ENCODE measurements around the gene DLGAP5. TPM values are rescaled to one million over a fixed set of nuclear protein-coding genes. Genes with fewer than 3 reads are reported as not detected.

The DLGAP5 gene
- total and polyA plus RNA-seq, 2 donors (not counting 1 experiment from before 2014, with no cell fraction given) = 8.1 to 10.5 TPM

DNA sequence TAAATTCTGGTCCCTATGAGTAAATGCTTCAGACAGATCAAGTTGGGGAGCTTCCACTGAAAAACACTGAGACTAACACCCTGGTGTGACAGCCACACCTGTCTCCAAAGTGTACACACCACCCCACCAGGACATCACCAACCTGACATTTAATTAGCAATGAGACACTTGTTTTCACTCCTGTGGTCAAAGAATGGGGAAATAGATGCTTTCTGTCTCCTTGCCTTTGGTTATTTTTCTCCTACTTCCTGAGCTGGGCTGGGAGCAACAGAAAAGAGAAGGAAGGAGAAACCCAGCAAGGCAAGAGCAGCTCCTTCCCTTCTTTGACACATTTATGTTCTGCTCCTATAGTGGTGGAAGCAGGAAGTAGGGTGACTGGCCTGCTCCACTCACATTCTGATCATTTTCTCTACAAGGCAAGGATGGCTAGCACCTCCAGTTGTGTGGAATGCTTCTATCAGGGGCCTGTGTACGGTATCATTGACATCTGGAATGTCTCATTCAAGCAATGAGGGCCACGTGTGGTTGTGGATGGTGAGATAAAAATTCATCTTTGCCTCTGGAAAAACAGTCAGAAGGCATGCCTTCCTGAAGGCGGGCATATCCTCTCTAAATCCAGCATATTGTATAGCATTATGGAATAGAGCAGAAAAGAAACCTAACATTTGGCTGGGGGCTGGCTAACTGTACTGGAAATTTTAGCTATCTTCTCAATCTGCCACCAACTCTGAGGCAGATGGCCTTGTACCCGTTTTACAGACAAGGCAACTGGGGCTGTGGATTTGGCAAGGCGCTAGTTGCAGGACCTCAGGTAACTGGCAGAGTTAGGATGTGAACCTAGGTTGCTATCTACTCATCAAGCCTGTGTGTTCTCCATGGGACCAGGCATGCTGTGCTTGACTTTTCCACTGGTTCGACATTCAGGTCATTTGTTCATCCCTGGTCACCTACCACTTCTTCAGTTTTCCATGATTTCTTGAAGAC, 87.1 kb downstream of the DLGAP5 start:
- no peak overlapping the region for H3K9ac ChIP-seq (ENCODE audit: insufficient read depth, low read length)
- TF ChIP-seq, protein P1, sequence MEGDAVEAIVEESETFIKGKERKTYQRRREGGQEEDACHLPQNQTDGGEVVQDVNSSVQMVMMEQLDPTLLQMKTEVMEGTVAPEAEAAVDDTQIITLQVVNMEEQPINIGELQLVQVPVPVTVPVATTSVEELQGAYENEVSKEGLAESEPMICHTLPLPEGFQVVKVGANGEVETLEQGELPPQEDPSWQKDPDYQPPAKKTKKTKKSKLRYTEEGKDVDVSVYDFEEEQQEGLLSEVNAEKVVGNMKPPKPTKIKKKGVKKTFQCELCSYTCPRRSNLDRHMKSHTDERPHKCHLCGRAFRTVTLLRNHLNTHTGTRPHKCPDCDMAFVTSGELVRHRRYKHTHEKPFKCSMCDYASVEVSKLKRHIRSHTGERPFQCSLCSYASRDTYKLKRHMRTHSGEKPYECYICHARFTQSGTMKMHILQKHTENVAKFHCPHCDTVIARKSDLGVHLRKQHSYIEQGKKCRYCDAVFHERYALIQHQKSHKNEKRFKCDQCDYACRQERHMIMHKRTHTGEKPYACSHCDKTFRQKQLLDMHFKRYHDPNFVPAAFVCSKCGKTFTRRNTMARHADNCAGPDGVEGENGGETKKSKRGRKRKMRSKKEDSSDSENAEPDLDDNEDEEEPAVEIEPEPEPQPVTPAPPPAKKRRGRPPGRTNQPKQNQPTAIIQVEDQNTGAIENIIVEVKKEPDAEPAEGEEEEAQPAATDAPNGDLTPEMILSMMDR (conservative IDR thresholded peaks at IDR 0.05 in 1 of 2, IDR thresholded peaks at IDR 0.05 in 1 of 2; ENCODE audit: low read depth in 1 of 2, low read length in 2 of 2) = no peak
- TF ChIP-seq EZH2 (IDR thresholded peaks at IDR 0.05; ENCODE audit: low read length, missing control alignments) = no peak
- peaks cover 3% of the 10 kb centered on the region for H3K9me3 ChIP-seq (ENCODE audit: control insufficient read depth, insufficient read depth, low read depth, low read length)
- H2AFZ ChIP-seq (ENCODE audit: low read length) = no peak overlapping the region
- no peaks in the 10 kb centered on the region for H4K20me1 ChIP-seq (ENCODE audit: control insufficient read depth, extremely low read depth, insufficient read depth, low read length)
- no peaks in the 10 kb centered on the region for H3K36me3 ChIP-seq (ENCODE audit: control insufficient read depth, insufficient read depth, low read length)
- peaks cover 32% of the 10 kb centered on the region for H3K4me1 ChIP-seq (ENCODE audit: control insufficient read depth, extremely low read depth, insufficient read depth, low read length)
- no peak overlapping the region for H3K4me2 ChIP-seq (ENCODE audit: extremely low read depth, insufficient read depth, low read length)
- H3K4me3 ChIP-seq (replicated peaks in 1 of 4; ENCODE audit: control extremely low read depth in 1 of 4, insufficient read depth in 1 of 4, low read depth in 3 of 4, low read length in 4 of 4) = no peak overlapping the region
- DNase-seq (ENCODE audit: low read depth in 2 of 2) = no peak
- no peaks in the 10 kb centered on the region for H3K27me3 ChIP-seq (ENCODE audit: control insufficient read depth, insufficient read depth, low read length)
- peak overlapping the region; percentile 96 for H3K27ac ChIP-seq (ENCODE audit: insufficient read depth, low read length)
- H3K79me2 ChIP-seq (ENCODE audit: control insufficient read depth, insufficient read depth, low read length) = no peaks in the 10 kb centered on the region

DNA sequence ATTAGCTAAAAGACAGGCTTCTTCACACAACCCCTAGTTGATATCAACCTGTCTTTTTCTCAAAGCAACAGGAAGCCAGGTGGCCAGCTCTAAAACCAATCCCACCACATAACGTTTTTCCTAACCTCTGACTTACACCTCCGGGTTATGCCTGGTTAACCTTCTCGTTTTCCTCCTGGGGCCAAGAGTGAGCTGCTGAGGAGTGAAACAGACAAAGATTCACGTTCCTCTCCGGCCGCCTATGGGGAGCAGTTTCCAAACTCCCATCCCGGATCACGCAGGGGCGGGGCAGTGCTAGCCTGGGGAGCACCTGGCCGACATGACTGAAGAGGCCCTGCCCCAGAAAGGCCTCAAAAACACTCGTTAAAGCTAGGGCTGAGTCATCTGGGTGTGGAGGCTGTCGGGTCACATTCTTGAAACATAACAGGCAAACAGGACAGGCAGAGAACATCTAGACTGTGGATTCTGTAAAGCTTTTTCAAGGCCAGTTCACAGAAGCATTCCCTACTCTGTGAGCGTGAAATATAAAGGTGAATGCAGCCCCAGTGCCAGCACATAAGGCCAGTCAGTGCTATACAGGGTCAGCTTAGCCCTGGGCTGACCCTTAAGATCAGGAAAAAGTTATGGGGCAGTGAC, 88.3 kb downstream of the DLGAP5 start:
- no peaks in the 10 kb centered on the region for H4K20me1 ChIP-seq (ENCODE audit: control insufficient read depth, extremely low read depth, insufficient read depth, low read length)
- peaks cover 3% of the 10 kb centered on the region for H3K9me3 ChIP-seq (ENCODE audit: control insufficient read depth, insufficient read depth, low read depth, low read length)
- no peak overlapping the region for H2AFZ ChIP-seq (ENCODE audit: low read length)
- H3K4me3 ChIP-seq (replicated peaks in 1 of 4; ENCODE audit: control extremely low read depth in 1 of 4, insufficient read depth in 1 of 4, low read depth in 3 of 4, low read length in 4 of 4) = peak overlapping the region; percentile 5 to 41 (median 25)
- DNase-seq (ENCODE audit: low read depth in 2 of 2) = peak; percentile 97
- no peak for TF ChIP-seq EZH2 (IDR thresholded peaks at IDR 0.05; ENCODE audit: low read length, missing control alignments)
- TF ChIP-seq, protein P1 (conservative IDR thresholded peaks at IDR 0.05 in 1 of 2, IDR thresholded peaks at IDR 0.05 in 1 of 2; ENCODE audit: low read depth in 1 of 2, low read length in 2 of 2) = no peak
- no peaks in the 10 kb centered on the region for H3K27me3 ChIP-seq (ENCODE audit: control insufficient read depth, insufficient read depth, low read length)
- H3K9ac ChIP-seq (ENCODE audit: insufficient read depth, low read length) = peak overlapping the region; percentile 63
- H3K4me1 ChIP-seq (ENCODE audit: control insufficient read depth, extremely low read depth, insufficient read depth, low read length) = peaks cover 28% of the 10 kb centered on the region
- H3K4me2 ChIP-seq (ENCODE audit: extremely low read depth, insufficient read depth, low read length) = peak overlapping the region; percentile 93
- no peaks in the 10 kb centered on the region for H3K79me2 ChIP-seq (ENCODE audit: control insufficient read depth, insufficient read depth, low read length)
- peak overlapping the region; percentile 96 for H3K27ac ChIP-seq (ENCODE audit: insufficient read depth, low read length)
- no peaks in the 10 kb centered on the region for H3K36me3 ChIP-seq (ENCODE audit: control insufficient read depth, insufficient read depth, low read length)

DNA sequence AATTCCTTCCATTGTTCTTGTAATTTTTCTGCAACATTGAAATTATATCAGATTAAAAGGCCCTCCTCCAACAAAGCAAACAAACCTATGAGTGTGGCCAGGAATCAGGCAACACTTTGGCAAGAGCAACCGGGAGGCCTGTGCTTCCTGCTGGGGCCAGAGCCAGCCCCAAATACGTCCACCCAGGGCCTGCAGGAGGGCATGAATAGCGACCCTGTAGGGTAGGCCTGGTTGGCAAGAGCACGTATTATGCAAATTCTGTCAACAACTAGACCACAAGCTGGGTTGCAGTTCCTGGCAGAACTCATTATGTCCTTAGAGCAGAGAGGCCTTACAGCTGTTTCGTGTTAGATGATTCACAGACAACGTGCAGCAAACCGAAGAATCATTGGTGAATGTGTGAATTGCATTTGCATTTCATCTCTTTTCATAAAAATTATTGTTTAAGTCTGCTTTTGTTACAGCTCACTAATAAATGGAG, 89.2 kb downstream of the DLGAP5 start:
- Histone ChIP-seq H3K4me2 (ENCODE audit: extremely low read depth, insufficient read depth, low read length) (peak overlapping the region; percentile 93), H3K36me3 (ENCODE audit: control insufficient read depth, insufficient read depth, low read length) (no peaks in the 10 kb centered on the region), H3K4me3 (replicated peaks in 1 of 4; ENCODE audit: control extremely low read depth in 1 of 4, insufficient read depth in 1 of 4, low read depth in 3 of 4, low read length in 4 of 4) (peak overlapping the region in 3 of 4 experiments; percentile 18 to 41 (median 32)), H2AFZ (ENCODE audit: low read length) (no peak overlapping the region), H3K4me1 (ENCODE audit: control insufficient read depth, extremely low read depth, insufficient read depth, low read length) (peaks cover 22% of the 10 kb centered on the region), H4K20me1 (ENCODE audit: control insufficient read depth, extremely low read depth, insufficient read depth, low read length) (no peaks in the 10 kb centered on the region), H3K27ac (ENCODE audit: insufficient read depth, low read length) (peak overlapping the region; percentile 96), H3K27me3 (ENCODE audit: control insufficient read depth, insufficient read depth, low read length) (no peaks in the 10 kb centered on the region), H3K79me2 (ENCODE audit: control insufficient read depth, insufficient read depth, low read length) (no peaks in the 10 kb centered on the region), H3K9ac (ENCODE audit: insufficient read depth, low read length) (no peak overlapping the region), H3K9me3 (ENCODE audit: control insufficient read depth, insufficient read depth, low read depth, low read length) (peaks cover 3% of the 10 kb centered on the region)
- DNase-seq (ENCODE audit: low read depth in 2 of 2) = peak; percentile 98 to 100
- TF ChIP-seq EZH2 (IDR thresholded peaks at IDR 0.05; ENCODE audit: low read length, missing control alignments) = no peak
- TF ChIP-seq, protein P1 (conservative IDR thresholded peaks at IDR 0.05 in 1 of 2, IDR thresholded peaks at IDR 0.05 in 1 of 2; ENCODE audit: low read depth in 1 of 2, low read length in 2 of 2) = no peak
